COLO829 (cell line): ENCODE measurements around the gene TNRC6A.
"Not testable (repeated sequence)": the region's sequence is repeated elsewhere in the genome, so short reads cannot be mapped to it uniquely, and the experiment has no call there.

ENCODE experiments used
- DNase-seq: peaks from one replicate; pipeline ENCODE4 v3.0.0; 2012; ENCODE audit warnings: low spot score

The TNRC6A gene

DNA sequence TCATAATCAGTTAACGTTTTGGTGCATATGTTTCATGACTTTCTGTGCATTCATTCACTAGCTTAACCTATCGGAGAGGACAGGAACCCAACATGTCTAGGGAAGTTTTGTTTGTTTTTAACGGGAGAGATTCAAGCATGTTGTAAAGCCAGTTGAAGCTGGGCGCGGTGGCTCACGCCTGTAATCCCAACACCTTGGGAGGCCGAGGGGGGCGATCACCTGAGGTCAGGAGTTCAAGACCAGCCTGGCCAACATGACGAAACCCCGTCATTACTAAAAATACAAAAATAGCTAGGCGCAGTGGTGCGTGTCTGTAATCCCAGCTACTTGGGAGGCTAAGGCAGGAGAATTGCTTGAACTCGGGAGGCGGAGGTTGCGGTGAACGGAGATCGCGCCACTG lies 1.4 kb upstream of the TNRC6A start:
- DNase-seq, result no peak

- DNase-seq, result peak; percentile 4
Measured at GRCh38 chr16:24728891-24729242, 584 bp upstream of the TNRC6A start.

- DNase-seq, result peak; percentile 28
Measured at GRCh38 chr16:24729951-24730815, 732 bp downstream of the TNRC6A start.

- DNase-seq, result no peak
Measured at GRCh38 chr16:24730914-24731313, 1.5 kb downstream of the TNRC6A start.

DNA sequence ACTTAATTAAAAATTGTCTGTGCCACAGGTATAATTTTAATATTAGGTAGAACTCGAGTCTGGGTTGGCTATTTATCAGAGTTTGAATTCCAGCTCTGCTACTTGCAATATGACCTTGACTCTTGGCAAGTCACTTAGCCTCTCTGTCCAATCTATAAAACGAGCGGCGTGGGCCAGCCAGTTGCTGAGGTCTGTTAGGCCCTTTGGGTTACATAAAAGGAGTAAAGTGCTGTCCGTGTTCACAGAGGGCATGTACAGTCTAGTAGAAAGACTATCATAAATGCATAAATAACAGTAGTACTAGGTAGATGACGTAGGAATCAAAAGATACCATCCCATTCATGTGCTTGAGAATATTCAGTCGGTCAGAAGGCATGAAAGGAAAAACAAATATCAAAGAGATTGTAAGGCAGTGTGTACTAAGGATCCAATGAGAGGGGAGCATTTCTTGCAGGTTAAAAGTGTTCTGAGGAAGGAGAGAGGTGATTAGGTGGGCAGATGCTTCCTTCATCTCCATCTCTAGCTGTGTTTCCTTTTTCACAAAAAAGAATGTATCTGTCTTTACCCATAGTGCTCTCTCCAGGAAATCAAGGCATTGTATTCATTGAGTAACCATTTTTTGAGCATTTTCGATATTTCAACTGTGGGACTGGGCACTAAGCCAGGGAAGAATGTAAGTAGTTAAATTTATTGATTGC lies 2.4 kb downstream of the TNRC6A start:
- DNase-seq, result no peak

- no peak for DNase-seq
Measured at GRCh38 chr16:24734382-24734781, 4.9 kb downstream of the TNRC6A start.

DNA sequence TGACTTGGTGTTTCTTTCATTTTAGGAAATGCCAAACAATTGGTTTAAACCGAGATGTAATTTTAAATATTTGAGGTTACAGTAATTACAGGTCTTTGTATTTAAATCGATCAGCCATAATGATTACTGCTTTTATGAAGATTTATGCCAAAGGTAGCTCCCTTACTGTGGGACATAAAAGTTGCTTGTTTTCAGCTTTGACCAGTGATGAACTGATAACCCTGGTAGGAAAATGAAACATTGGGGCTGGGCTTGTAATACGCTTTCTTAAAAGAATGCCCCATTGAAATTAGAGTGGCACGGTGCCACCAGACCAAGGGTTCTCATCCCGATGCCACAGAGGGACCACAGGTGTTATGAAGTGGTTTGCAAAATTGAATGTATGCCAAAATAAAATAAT lies 7.3 kb downstream of the TNRC6A start:
- DNase-seq, result no peak

DNA sequence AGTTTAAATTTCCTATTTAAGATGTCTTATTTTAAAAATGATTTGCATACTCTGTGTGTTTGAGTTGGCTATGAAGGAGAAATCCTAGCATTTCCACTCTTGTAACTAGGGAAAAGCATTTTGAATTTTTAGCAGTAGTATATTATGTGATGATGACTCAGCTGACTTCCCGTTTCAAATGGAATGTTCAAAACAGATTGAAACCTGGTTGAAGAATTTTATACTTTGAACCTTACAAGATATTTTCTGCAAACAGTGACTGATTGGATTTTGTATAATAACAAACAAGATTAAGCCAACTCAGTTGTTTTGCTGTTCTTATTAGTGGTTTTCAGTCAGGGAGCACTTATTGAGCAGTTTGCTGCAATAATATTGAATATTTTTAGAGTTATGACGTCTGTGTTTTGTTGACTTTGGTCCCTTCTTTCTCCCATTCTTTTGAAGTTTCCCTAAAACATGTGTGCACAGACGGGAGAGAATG lies 8.0 kb downstream of the TNRC6A start:
- no peak for DNase-seq

GRCh38 chr16:24737916-24738594 lies 8.6 kb downstream of the TNRC6A start:
- no peak for DNase-seq

DNA sequence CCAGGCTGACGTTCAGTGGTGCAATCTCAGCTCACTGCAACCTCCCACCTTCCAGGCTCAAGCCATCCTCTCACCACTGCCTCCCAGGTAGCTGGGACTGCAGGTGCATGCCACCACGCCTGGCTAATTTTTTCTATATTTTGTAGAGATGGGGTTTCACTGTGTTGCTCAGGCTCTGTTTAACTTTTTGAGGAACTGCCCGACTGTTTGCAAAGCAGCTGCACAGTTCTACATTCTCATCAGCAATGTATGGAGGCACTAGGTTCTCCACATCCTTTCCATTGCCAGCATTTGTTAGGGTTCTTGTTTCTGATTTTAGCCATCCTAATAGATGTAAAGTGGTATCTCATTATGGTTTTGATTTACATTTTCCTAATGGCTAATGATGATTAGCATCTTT lies 9.4 kb downstream of the TNRC6A start:
- no peak for DNase-seq

DNA sequence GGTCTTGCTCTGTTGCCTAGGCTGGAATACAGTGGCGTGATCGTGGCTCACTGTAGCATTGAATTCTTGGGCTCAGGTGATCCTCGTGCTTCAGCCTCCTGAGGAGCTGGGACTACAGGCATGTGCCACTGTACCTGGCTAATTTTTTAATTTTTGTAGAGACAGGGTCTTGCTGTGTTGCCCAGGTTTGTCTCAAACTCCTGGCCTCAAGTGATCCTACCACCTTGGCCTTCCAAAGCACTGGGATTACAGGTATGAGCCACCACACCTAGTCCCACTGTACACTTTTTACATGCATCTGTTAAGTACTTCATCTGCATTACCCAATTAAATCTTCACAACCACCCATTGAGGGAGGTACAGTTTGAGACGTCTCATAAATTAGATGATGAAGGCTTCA lies 12.4 kb downstream of the TNRC6A start:
- DNase-seq, result no peak

DNA sequence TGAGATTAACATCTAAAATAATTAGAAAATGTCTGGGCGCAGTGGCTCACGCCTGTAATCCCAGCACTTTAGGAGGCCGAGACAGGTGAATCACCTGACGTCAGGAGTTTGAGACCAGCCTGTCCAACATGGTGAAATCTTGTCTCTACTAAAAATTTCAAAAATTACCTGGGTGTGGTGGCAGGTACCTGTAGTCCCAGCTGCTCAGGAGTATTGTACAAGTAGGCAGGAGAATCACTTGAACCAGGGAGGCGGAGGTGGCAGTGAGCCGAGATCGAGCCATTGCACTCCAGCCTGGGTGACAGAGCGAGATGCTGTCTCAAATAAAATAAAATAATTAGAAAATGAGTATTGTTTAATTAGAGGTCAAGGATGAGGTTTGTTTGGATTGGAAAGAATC lies 13.2 kb downstream of the TNRC6A start:
- not testable (repeated sequence) for DNase-seq

- DNase-seq, result no peak
Measured at GRCh38 chr16:24745391-24745790, 15.9 kb downstream of the TNRC6A start.

DNA sequence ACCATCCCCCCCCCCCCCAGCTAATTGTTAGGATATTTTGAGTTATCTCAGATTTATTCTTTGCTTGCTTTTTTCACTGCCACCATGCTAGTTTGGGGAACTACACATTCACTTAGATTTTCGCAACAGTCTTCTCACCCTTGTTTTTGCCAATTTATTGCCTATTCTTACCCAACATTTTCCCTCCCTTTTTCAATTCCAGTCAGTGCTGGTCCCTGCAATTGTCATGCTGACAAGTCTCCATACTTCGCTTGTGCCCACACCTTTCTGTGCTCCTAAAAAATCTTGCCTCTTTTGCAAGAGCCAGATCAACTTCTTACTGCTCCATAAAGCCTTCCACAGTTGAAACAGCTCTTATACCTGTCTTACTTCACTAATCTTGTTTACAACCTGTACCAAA lies 16.3 kb downstream of the TNRC6A start:
- no peak for DNase-seq

GRCh38 chr16:24747441-24747840 lies 18.0 kb downstream of the TNRC6A start:
- DNase-seq, result no peak

DNA sequence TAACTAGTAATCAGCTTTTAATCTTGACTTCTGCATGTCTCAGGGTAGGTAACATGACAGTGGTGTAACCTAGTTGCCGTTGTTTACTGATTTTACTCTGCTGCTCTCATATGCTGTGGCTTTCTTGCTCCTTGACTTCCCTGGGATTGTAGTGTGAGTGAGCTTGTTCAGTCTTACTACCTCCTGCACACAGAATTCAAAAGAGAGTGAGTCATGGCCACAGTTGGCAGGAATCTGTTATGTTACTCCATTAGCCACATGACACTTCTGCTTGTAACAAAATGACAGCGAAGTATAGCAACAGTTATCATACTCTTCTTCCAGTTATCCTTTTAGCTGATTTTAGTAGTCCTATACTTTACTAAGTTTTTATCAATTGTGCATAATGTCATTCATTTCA lies 18.8 kb downstream of the TNRC6A start:
- peak; percentile 82 for DNase-seq

DNA sequence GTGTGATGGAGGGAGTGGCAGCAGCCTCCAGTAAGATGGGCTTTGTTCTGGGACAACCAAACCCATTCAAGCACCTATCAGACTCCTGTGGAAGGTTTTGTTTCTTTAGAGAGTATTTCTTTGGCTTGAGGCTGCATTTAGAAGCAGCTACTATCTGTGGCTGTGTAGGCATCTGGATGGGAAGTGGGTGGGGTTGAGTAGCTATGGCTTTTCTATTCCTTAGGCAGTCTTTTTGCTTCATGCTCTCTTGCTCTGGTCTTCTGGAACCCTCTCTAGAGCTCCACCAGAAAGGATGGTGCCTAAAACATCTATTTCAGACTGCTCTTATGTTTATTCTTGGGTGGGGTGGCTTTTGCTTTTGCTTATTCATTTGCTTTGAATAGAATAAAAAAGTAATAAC lies 19.9 kb downstream of the TNRC6A start:
- DNase-seq, result no peak

DNA sequence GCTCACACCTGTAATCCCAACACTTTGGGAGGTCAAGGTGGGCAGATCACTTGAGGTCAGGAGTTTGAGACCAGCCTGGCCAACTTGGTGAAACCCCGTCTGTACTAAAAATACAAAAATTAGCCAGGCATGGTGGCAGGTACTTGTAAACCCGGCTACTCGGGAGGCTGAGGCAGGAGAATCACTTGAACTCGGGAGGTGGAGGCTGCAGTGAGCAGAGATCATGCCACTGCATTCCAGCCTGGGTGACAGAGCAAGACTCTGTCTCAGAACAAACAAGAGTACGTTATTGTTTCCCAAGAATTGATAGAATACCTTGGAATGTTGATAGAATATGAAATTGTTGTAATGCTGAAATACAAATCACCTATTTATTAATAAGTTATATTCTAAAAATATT lies 20.4 kb downstream of the TNRC6A start:
- DNase-seq, result not testable (repeated sequence)

GRCh38 chr16:24753000-24753399 lies 23.5 kb downstream of the TNRC6A start:
- DNase-seq, result no peak

DNA sequence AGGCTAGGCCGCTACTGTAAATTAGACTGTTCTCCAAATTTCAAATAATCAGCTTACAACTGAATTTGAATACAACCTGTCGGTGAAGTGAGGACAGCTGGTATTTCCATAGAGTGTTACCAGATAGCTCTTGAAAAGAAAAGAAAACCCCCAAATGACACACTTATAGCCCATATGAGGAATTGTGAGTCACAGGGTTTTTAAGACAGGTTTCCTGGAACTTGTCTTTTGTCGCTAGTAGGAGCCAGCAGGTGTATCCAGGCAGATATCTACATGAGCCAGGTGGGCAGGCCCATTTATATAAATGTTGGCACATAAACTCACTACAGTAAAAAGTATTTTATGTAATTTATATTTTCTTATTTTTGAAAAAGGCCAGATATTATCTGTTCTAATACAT lies 24.0 kb downstream of the TNRC6A start:
- DNase-seq, result no peak

GRCh38 chr16:24754543-24754942 lies 25.1 kb downstream of the TNRC6A start:
- no peak for DNase-seq

GRCh38 chr16:24755201-24755874 lies 25.9 kb downstream of the TNRC6A start:
- no peak for DNase-seq
